ENCODE data around the gene ICOS.

ICOS gene

GRCh38 chr2:203997481-203997880 lies 60.9 kb downstream of the ICOS start:
- FAIRE-seq (no peak), DNase-seq (ENCODE audit: insufficient read length, low spot score) (no peak)
- no peak for TF ChIP-seq CTCF (IDR thresholded peaks at IDR 0.05; ENCODE audit: insufficient read depth, missing control alignments)

- DNase-seq (ENCODE audit: insufficient read length, low spot score) = no peak
- no peak for FAIRE-seq
- TF ChIP-seq CTCF (IDR thresholded peaks at IDR 0.05; ENCODE audit: insufficient read depth, missing control alignments) = no peak
These were observed 61.6 kb downstream of the ICOS start for GRCh38 chr2:203997980-203998809.

GRCh38 chr2:203999835-204000234 lies 63.3 kb downstream of the ICOS start:
- no peak for TF ChIP-seq CTCF (IDR thresholded peaks at IDR 0.05; ENCODE audit: insufficient read depth, missing control alignments)
- DNase-seq (ENCODE audit: insufficient read length, low spot score) = no peak
- FAIRE-seq = no peak

- FAIRE-seq (no peak), DNase-seq (ENCODE audit: insufficient read length, low spot score) (no peak)
- no peak for TF ChIP-seq CTCF (IDR thresholded peaks at IDR 0.05; ENCODE audit: insufficient read depth, missing control alignments)
These were observed 63.9 kb downstream of the ICOS start for GRCh38 chr2:204000446-204000845.

GRCh38 chr2:204003276-204003990 lies 66.9 kb downstream of the ICOS start:
- DNase-seq (ENCODE audit: insufficient read length, low spot score) = no peak
- no peak for TF ChIP-seq CTCF (IDR thresholded peaks at IDR 0.05; ENCODE audit: insufficient read depth, missing control alignments)
- FAIRE-seq = no peak

- DNase-seq (ENCODE audit: insufficient read length, low spot score) = no peak
- no peak for TF ChIP-seq CTCF (IDR thresholded peaks at IDR 0.05; ENCODE audit: insufficient read depth, missing control alignments)
- FAIRE-seq = no peak
These were observed 68.3 kb downstream of the ICOS start for GRCh38 chr2:204004912-204005311.
